ENCODE measurements around the gene ANKS6.

DNA sequence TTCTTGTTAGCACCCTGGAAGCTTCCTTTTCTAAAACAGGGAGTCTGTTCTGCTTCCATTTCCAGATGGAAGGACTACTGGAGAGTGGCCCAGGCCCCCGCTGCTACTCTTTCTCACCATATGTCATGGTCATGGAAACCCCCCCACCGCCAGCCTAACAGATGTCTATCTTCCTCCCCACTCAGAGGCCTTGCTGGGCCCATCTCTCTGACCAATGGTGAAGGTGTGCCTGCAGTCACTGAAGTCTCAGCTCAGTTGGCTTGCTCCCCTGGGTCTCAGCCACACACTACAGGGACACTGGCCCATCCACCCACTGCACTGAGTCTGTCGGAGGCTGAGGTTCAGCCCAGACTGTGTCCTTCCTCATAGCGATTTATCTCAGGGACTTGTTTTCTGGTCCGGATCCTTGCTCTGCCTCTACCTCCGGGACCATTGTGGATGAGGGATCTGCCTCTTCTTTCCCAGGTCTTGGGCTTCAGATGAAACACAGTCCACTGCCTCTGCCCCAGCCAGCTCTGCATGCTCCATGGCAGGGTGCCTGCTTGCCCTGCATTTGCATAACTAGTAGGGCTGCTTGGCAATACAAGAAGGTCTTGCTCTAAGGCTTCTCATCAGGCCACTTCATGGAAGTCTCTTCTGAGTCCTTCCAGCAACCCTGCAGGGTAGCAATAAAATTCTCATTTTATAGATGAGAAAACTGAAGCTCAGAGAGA, 42.0 kb upstream of the ANKS6 start:
- TF ChIP-seq, protein P1, sequence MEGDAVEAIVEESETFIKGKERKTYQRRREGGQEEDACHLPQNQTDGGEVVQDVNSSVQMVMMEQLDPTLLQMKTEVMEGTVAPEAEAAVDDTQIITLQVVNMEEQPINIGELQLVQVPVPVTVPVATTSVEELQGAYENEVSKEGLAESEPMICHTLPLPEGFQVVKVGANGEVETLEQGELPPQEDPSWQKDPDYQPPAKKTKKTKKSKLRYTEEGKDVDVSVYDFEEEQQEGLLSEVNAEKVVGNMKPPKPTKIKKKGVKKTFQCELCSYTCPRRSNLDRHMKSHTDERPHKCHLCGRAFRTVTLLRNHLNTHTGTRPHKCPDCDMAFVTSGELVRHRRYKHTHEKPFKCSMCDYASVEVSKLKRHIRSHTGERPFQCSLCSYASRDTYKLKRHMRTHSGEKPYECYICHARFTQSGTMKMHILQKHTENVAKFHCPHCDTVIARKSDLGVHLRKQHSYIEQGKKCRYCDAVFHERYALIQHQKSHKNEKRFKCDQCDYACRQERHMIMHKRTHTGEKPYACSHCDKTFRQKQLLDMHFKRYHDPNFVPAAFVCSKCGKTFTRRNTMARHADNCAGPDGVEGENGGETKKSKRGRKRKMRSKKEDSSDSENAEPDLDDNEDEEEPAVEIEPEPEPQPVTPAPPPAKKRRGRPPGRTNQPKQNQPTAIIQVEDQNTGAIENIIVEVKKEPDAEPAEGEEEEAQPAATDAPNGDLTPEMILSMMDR (IDR thresholded peaks at IDR 0.05; ENCODE audit: poor library complexity, severe bottlenecking), result no peak
- TF ChIP-seq POLR2AphosphoS5 (IDR thresholded peaks at IDR 0.05), result no peak

Data from neural cell (in vitro differentiated cells).